Neural cell (in vitro differentiated cells): ENCODE results near the gene CRB3.

ENCODE experiments used
- EP300 ChIP-seq: fragments of 450-650 bp; conservative IDR thresholded peaks from 2 replicates; pipeline ENCODE4 v1.6.1; 2014; ENCODE audit warnings: antibody characterized with exemption, mild to moderate bottlenecking, moderate library complexity; ENCODE audit not compliant: poor library complexity, severe bottlenecking
- TF ChIP-seq, protein P1 (sequence below): IDR thresholded peaks from 2 replicates; pipeline ENCODE4 v1.6.1; 2012; ENCODE audit warnings: borderline replicate concordance
- TF ChIP-seq, protein P2 (sequence below): fragments of 450-650 bp; IDR thresholded peaks from 2 replicates; pipeline ENCODE4 v1.5.1; 2014; ENCODE audit warnings: antibody characterized with exemption, mild to moderate bottlenecking, moderate library complexity; ENCODE audit not compliant: poor library complexity, severe bottlenecking

DNA sequence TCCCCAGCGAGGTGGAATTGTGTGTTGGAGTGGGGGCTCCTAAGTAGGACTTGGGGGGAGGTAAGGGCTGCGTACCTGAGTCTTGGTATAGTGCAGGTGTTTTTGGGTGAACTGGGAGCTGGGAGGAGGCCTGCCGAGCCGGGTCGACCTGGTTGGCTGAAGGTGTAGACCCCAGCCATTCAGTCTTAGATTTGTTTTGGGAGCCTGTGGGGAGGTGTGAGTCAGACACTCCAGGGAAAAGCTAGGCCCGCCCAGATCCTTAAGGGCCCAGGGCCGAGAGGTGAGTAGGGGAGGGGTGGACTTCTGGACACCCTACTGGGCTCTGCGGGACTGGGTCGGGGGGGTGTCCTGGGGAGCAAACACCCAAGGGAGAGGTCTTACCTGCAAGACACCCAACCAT lies 935 bp downstream of the CRB3 start:
- TF ChIP-seq, protein P1, sequence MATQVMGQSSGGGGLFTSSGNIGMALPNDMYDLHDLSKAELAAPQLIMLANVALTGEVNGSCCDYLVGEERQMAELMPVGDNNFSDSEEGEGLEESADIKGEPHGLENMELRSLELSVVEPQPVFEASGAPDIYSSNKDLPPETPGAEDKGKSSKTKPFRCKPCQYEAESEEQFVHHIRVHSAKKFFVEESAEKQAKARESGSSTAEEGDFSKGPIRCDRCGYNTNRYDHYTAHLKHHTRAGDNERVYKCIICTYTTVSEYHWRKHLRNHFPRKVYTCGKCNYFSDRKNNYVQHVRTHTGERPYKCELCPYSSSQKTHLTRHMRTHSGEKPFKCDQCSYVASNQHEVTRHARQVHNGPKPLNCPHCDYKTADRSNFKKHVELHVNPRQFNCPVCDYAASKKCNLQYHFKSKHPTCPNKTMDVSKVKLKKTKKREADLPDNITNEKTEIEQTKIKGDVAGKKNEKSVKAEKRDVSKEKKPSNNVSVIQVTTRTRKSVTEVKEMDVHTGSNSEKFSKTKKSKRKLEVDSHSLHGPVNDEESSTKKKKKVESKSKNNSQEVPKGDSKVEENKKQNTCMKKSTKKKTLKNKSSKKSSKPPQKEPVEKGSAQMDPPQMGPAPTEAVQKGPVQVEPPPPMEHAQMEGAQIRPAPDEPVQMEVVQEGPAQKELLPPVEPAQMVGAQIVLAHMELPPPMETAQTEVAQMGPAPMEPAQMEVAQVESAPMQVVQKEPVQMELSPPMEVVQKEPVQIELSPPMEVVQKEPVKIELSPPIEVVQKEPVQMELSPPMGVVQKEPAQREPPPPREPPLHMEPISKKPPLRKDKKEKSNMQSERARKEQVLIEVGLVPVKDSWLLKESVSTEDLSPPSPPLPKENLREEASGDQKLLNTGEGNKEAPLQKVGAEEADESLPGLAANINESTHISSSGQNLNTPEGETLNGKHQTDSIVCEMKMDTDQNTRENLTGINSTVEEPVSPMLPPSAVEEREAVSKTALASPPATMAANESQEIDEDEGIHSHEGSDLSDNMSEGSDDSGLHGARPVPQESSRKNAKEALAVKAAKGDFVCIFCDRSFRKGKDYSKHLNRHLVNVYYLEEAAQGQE, result no peak
- TF ChIP-seq, protein P2, sequence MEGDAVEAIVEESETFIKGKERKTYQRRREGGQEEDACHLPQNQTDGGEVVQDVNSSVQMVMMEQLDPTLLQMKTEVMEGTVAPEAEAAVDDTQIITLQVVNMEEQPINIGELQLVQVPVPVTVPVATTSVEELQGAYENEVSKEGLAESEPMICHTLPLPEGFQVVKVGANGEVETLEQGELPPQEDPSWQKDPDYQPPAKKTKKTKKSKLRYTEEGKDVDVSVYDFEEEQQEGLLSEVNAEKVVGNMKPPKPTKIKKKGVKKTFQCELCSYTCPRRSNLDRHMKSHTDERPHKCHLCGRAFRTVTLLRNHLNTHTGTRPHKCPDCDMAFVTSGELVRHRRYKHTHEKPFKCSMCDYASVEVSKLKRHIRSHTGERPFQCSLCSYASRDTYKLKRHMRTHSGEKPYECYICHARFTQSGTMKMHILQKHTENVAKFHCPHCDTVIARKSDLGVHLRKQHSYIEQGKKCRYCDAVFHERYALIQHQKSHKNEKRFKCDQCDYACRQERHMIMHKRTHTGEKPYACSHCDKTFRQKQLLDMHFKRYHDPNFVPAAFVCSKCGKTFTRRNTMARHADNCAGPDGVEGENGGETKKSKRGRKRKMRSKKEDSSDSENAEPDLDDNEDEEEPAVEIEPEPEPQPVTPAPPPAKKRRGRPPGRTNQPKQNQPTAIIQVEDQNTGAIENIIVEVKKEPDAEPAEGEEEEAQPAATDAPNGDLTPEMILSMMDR, result no peak
- no peak for TF ChIP-seq EP300
